ENCODE measurements around the gene ADCY2. TPM values are rescaled to one million over a fixed set of nuclear protein-coding genes. Genes with fewer than 3 reads are reported as not detected.

The ADCY2 gene
- total RNA-seq, 1 experiment from 2014 or later, result not detected

DNA sequence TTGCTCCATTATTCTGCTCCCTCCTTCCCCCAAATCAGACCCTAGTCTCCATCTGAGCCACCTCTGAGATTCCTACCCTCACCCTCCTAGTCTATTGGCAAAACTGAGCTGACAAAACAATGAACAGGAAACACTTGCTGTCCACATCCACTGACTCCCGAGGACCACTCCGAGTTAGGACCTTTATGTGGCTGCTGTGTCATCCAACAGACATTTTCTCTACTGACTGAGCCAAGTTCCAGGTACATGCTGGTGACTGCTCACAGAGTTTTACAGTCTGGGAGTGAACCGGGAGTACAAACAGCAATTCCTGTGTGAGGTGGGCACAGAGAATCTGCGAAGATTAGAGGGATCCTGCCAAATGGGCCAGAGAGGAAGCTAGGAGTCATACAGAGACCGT, 415.8 kb downstream of the ADCY2 start:
- Mint-ChIP-seq H3K9me3 (ENCODE audit: unreplicated experiment) (no peaks in the 10 kb centered on the region), H3K27me3 (ENCODE audit: insufficient read depth, unreplicated experiment) (peaks cover 17% of the 10 kb centered on the region), H3K36me3 (ENCODE audit: insufficient read depth, unreplicated experiment) (no peaks in the 10 kb centered on the region), H3K27ac (ENCODE audit: unreplicated experiment) (no peak overlapping the region), H3K4me1 (ENCODE audit: low read depth, unreplicated experiment) (no peaks in the 10 kb centered on the region), H3K4me3 (ENCODE audit: unreplicated experiment) (no peak overlapping the region)
- DNase-seq, result no peak
- H3K4me3 ChIP-seq (ENCODE audit: low read depth, low read length), result no peak overlapping the region
- no peaks in the 10 kb centered on the region for H3K4me1 ChIP-seq
- BruUV-seq (replicated peaks), result no TSS peak
- intact Hi-C loops (cut with micrococcal nuclease; ENCODE audit: unreplicated experiment), result loop anchor here (10.0 kb wide), 1 partner anchor 197 kb away; no protein-coding TSS in a partner anchor
- H3K36me3 ChIP-seq (ENCODE audit: control insufficient read depth, insufficient read depth, low read length), result no peaks in the 10 kb centered on the region
- TF ChIP-seq CTCF (IDR thresholded peaks at IDR 0.05; ENCODE audit: insufficient read depth in 1 of 2, low read depth in 1 of 2, low read length in 1 of 2, severe bottlenecking in 1 of 2, unreplicated experiment in 1 of 2), result no peak
- H3K9me3 ChIP-seq, result no peaks in the 10 kb centered on the region
- H3K27me3 ChIP-seq (replicated peaks; ENCODE audit: control insufficient read depth, insufficient read depth, low read length), result no peaks in the 10 kb centered on the region; the same call in 1 of the 2 replicates
- POLR2A ChIA-PET, result no interaction called here
- CTCF ChIA-PET, result no interaction called here

- no peak overlapping the region for H3K4me3 Mint-ChIP-seq (ENCODE audit: unreplicated experiment)
- TF ChIP-seq CTCF (IDR thresholded peaks at IDR 0.05; ENCODE audit: insufficient read depth in 1 of 2, low read depth in 1 of 2, low read length in 1 of 2, severe bottlenecking in 1 of 2, unreplicated experiment in 1 of 2), result no peak
- H3K4me1 ChIP-seq, result no peaks in the 10 kb centered on the region
- no peak overlapping the region for H3K4me3 ChIP-seq (ENCODE audit: low read depth, low read length)
- BruUV-seq (replicated peaks), result no TSS peak
- no peak for DNase-seq
- no peaks in the 10 kb centered on the region for H3K36me3 Mint-ChIP-seq (ENCODE audit: insufficient read depth, unreplicated experiment)
- ChIA-PET CTCF (no interaction called here), POLR2A (no interaction called here)
- peaks cover 11% of the 10 kb centered on the region for H3K27me3 Mint-ChIP-seq (ENCODE audit: insufficient read depth, unreplicated experiment)
- no peaks in the 10 kb centered on the region for H3K9me3 Mint-ChIP-seq (ENCODE audit: unreplicated experiment)
- no peaks in the 10 kb centered on the region; the same call in 1 of the 2 replicates for H3K27me3 ChIP-seq (replicated peaks; ENCODE audit: control insufficient read depth, insufficient read depth, low read length)
- H3K27ac Mint-ChIP-seq (ENCODE audit: unreplicated experiment), result no peak overlapping the region
- intact Hi-C loops (cut with micrococcal nuclease; ENCODE audit: unreplicated experiment), result loop anchor here (10.0 kb wide), 1 partner anchor 198 kb away; no protein-coding TSS in a partner anchor
- no peaks in the 10 kb centered on the region for H3K9me3 ChIP-seq
- no peaks in the 10 kb centered on the region for H3K4me1 Mint-ChIP-seq (ENCODE audit: low read depth, unreplicated experiment)
- H3K36me3 ChIP-seq (ENCODE audit: control insufficient read depth, insufficient read depth, low read length), result no peaks in the 10 kb centered on the region
Measured at GRCh38 chr5:7813007-7813406, 417.1 kb downstream of the ADCY2 start.

- no peak for DNase-seq
- intact Hi-C loops (cut with micrococcal nuclease; ENCODE audit: unreplicated experiment), result loop anchor here (10.0 kb wide), 1 partner anchor 199 kb away; no protein-coding TSS in a partner anchor
- TF ChIP-seq CTCF (IDR thresholded peaks at IDR 0.05; ENCODE audit: insufficient read depth in 1 of 2, low read depth in 1 of 2, low read length in 1 of 2, severe bottlenecking in 1 of 2, unreplicated experiment in 1 of 2), result no peak
- no peaks in the 10 kb centered on the region for H3K9me3 ChIP-seq
- no TSS peak for BruUV-seq (replicated peaks)
- H3K27me3 Mint-ChIP-seq (ENCODE audit: insufficient read depth, unreplicated experiment), result peaks cover 14% of the 10 kb centered on the region
- H3K9me3 Mint-ChIP-seq (ENCODE audit: unreplicated experiment), result no peaks in the 10 kb centered on the region
- H3K4me3 ChIP-seq (ENCODE audit: low read depth, low read length), result no peak overlapping the region
- ChIA-PET POLR2A (no interaction called here), CTCF (no interaction called here)
- no peaks in the 10 kb centered on the region for H3K36me3 ChIP-seq (ENCODE audit: control insufficient read depth, insufficient read depth, low read length)
- H3K4me1 ChIP-seq, result no peaks in the 10 kb centered on the region
- no peak overlapping the region for H3K27ac Mint-ChIP-seq (ENCODE audit: unreplicated experiment)
- no peak overlapping the region for H3K4me3 Mint-ChIP-seq (ENCODE audit: unreplicated experiment)
- no peaks in the 10 kb centered on the region for H3K4me1 Mint-ChIP-seq (ENCODE audit: low read depth, unreplicated experiment)
- H3K36me3 Mint-ChIP-seq (ENCODE audit: insufficient read depth, unreplicated experiment), result no peaks in the 10 kb centered on the region
- no peaks in the 10 kb centered on the region; the same call in 1 of the 2 replicates for H3K27me3 ChIP-seq (replicated peaks; ENCODE audit: control insufficient read depth, insufficient read depth, low read length)
Measured at GRCh38 chr5:7813576-7813975, 417.6 kb downstream of the ADCY2 start.

Data from Caco-2 (cell line).